Neural progenitor cell (in vitro differentiated cells): Measurements from ENCODE around the gene CCDC63. TPM values are rescaled to one million over a fixed set of nuclear protein-coding genes. Genes with fewer than 3 reads are reported as not detected.

Experiments used
- DNase-seq: peaks from one replicate; pipeline ENCODE4 v3.0.0-alpha.2; 2016; ENCODE audit warnings: low spot score
- H2AFZ ChIP-seq: fragments of 200-600 bp; sonication (generic); replicated peaks from 2 replicates; pipeline ENCODE4 v1.6.1; 2016; ENCODE audit warnings: antibody characterized with exemption
- H3F3A ChIP-seq: fragments of 200-600 bp; sonication (generic); 2 replicates; pipeline ENCODE4 v1.6.1; 2016; ENCODE audit warnings: antibody characterized with exemption, low read depth
- H3K27ac ChIP-seq: fragments of 200-600 bp; sonication (generic); 2 replicates; pipeline ENCODE4 v1.5.1; 2016; ENCODE audit warnings: mild to moderate bottlenecking
- H3K27me3 ChIP-seq: fragments of 200-600 bp; sonication (generic); 2 replicates; pipeline ENCODE4 v1.6.1; 2016; ENCODE audit warnings: mild to moderate bottlenecking, moderate library complexity
- H3K36me3 ChIP-seq: fragments of 200-600 bp; sonication (generic); 2 replicates; pipeline ENCODE4 v1.5.1; 2016
- H3K4me1 ChIP-seq: fragments of 200-600 bp; sonication (generic); 2 replicates; pipeline ENCODE4 v1.6.1; 2016; ENCODE audit warnings: mixed run types
- H3K4me2 ChIP-seq: fragments of 200-600 bp; sonication (generic); 2 replicates; pipeline ENCODE4 v1.6.1; 2016
- H3K4me3 ChIP-seq: fragments of 200-600 bp; sonication (generic); 2 replicates; pipeline ENCODE4 v1.5.1; 2016
- H3K79me2 ChIP-seq: fragments of 200-600 bp; sonication (generic); 2 replicates; pipeline ENCODE4 v1.6.1; 2016; ENCODE audit warnings: low read depth
- H3K9ac ChIP-seq: fragments of 200-600 bp; sonication (generic); 2 replicates; pipeline ENCODE4 v1.6.1; 2016
- H3K9me3 ChIP-seq: fragments of 200-600 bp; sonication (generic); 2 replicates; pipeline ENCODE4 v1.5.1; 2016; ENCODE audit warnings: low read depth
- H4K20me1 ChIP-seq: fragments of 200-600 bp; sonication (generic); 2 replicates; pipeline ENCODE4 v1.6.1; 2016; ENCODE audit warnings: low read depth
- H3K27ac Mint-ChIP-seq: 3 replicates; pipeline ENCODE4 v1.8.0; 2021; ENCODE audit warnings: mixed read lengths
- H3K27me3 Mint-ChIP-seq: 2 replicates; pipeline ENCODE4 v1.8.0; 2022; ENCODE audit warnings: low read depth, mild to moderate bottlenecking, inconsistent platforms, moderate library complexity, mixed read lengths; ENCODE audit not compliant: insufficient read depth
- H3K36me3 Mint-ChIP-seq: 3 replicates; pipeline ENCODE4 v1.8.0; 2021; ENCODE audit warnings: mixed read lengths
- H3K4me1 Mint-ChIP-seq: 3 replicates; pipeline ENCODE4 v1.8.0; 2021; ENCODE audit warnings: mixed read lengths
- H3K4me3 Mint-ChIP-seq: 3 replicates; pipeline ENCODE4 v1.8.0; 2021; ENCODE audit warnings: mild to moderate bottlenecking, moderate library complexity, mixed read lengths
- H3K9me3 Mint-ChIP-seq: 3 replicates; pipeline ENCODE4 v1.8.0; 2020; ENCODE audit warnings: mixed read lengths
- EZH2 ChIP-seq: fragments of 200-600 bp; sonication (generic); IDR thresholded peaks from 2 replicates; pipeline ENCODE4 v1.6.1; 2017; ENCODE audit warnings: antibody characterized with exemption, mild to moderate bottlenecking, moderate library complexity
- EZH2phosphoT487 ChIP-seq: fragments of 200-600 bp; sonication (generic); IDR thresholded peaks from 2 replicates; pipeline ENCODE4 v1.6.1; 2017; ENCODE audit warnings: antibody characterized with exemption
- total RNA-seq: library from RNA; depleted of rRNA; stranded (reverse); fragments of >200 nt; gene quantifications from 2 replicates; pipeline ENCODE4 v1.2.3, GENCODE V29; 2015; ENCODE audit warnings: low replicate concordance
- TF ChIP-seq, protein P1 (sequence below): fragments of 200-600 bp; sonication (generic); IDR thresholded peaks from 2 replicates; pipeline ENCODE4 v1.5.1; 2017; ENCODE audit warnings: antibody characterized with exemption, mild to moderate bottlenecking

Gene CCDC63
- total RNA-seq, 1 donor from 2014 or later, result 0.24 TPM

- Histone ChIP-seq H3K79me2 (no peaks in the 10 kb centered on the region), H3K4me1 (peaks cover 22% of the 10 kb centered on the region), H3K9me3 (no peaks in the 10 kb centered on the region), H3K9ac (no peak overlapping the region), H3K4me2 (no peak overlapping the region), H3K27ac (no peak overlapping the region), H3K4me3 (no peak overlapping the region), H3K27me3 (no peaks in the 10 kb centered on the region), H3K36me3 (no peaks in the 10 kb centered on the region), H2AFZ (no peak overlapping the region), H4K20me1 (no peaks in the 10 kb centered on the region), H3F3A (peaks cover 28% of the 10 kb centered on the region)
- TF ChIP-seq EZH2 (no peak), EZH2phosphoT487 (no peak)
- TF ChIP-seq, protein P1, sequence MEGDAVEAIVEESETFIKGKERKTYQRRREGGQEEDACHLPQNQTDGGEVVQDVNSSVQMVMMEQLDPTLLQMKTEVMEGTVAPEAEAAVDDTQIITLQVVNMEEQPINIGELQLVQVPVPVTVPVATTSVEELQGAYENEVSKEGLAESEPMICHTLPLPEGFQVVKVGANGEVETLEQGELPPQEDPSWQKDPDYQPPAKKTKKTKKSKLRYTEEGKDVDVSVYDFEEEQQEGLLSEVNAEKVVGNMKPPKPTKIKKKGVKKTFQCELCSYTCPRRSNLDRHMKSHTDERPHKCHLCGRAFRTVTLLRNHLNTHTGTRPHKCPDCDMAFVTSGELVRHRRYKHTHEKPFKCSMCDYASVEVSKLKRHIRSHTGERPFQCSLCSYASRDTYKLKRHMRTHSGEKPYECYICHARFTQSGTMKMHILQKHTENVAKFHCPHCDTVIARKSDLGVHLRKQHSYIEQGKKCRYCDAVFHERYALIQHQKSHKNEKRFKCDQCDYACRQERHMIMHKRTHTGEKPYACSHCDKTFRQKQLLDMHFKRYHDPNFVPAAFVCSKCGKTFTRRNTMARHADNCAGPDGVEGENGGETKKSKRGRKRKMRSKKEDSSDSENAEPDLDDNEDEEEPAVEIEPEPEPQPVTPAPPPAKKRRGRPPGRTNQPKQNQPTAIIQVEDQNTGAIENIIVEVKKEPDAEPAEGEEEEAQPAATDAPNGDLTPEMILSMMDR, result no peak
- Mint-ChIP-seq H3K9me3 (peaks cover 14% of the 10 kb centered on the region), H3K4me1 (peaks cover 26% of the 10 kb centered on the region), H3K27me3 (peaks cover 2% of the 10 kb centered on the region), H3K4me3 (no peak overlapping the region), H3K27ac (peak overlapping the region; percentile 79), H3K36me3 (peaks cover 1% of the 10 kb centered on the region)
- DNase-seq, result no peak
Observed at GRCh38 chr12:110865521-110865920, 18.7 kb downstream of the CCDC63 start.

DNA sequence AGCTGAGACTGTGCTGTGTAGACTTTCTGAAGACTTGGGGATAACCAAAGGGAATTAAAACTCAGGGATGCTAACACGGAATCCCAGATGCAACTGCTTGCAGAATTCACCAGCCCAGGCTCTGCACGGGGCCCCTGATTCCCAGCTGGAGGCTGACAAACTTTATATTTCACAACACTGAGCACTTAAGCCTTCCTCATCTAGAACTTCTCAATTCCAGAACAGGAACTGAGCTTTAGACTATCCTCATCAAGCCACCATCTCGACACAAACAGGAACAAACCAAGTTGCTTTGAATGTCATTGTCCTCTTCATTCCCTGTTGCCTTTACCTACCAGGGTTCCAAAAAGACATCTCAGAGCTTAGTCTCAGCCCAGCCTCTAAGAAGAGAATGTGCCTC lies 22.2 kb downstream of the CCDC63 start:
- DNase-seq, result no peak
- Mint-ChIP-seq H3K27me3 (peaks cover 2% of the 10 kb centered on the region), H3K9me3 (peaks cover 19% of the 10 kb centered on the region), H3K4me3 (no peak overlapping the region), H3K27ac (no peak overlapping the region), H3K4me1 (no peaks in the 10 kb centered on the region), H3K36me3 (peaks cover 1% of the 10 kb centered on the region)
- Histone ChIP-seq H3K79me2 (no peaks in the 10 kb centered on the region), H3K27me3 (no peaks in the 10 kb centered on the region), H3K27ac (no peak overlapping the region), H3K9ac (no peak overlapping the region), H4K20me1 (no peaks in the 10 kb centered on the region), H3F3A (no peaks in the 10 kb centered on the region), H2AFZ (no peak overlapping the region), H3K4me1 (no peaks in the 10 kb centered on the region), H3K9me3 (no peaks in the 10 kb centered on the region), H3K4me2 (no peak overlapping the region), H3K36me3 (no peaks in the 10 kb centered on the region), H3K4me3 (no peak overlapping the region)
- no peak for TF ChIP-seq EZH2phosphoT487
- TF ChIP-seq, protein P1, result no peak

DNA sequence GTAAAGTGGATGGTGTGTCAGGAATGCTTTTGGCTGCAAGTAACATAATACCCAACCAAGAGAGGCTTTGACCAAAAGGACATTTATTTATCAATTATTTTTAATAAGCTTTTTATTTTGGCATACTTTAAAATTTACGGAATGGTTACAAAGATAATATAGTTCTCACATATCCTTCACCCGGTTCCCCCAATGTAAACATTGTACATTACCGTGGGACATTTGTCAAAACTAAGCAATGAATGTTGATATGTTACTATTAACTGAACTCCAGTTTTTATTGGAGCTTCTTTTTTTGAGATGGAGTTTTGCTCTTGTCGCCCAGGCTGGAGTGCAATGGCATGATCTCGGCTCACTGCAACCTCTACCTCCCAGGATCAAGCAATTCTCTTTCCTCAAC lies 23.0 kb downstream of the CCDC63 start:
- Histone ChIP-seq H3K9ac (no peak overlapping the region), H3K36me3 (no peaks in the 10 kb centered on the region), H3K4me2 (no peak overlapping the region), H3K79me2 (no peaks in the 10 kb centered on the region), H4K20me1 (no peaks in the 10 kb centered on the region), H3K9me3 (no peaks in the 10 kb centered on the region), H3K4me1 (peaks cover 2% of the 10 kb centered on the region), H3K4me3 (no peak overlapping the region), H2AFZ (no peak overlapping the region), H3K27me3 (no peaks in the 10 kb centered on the region), H3F3A (peaks cover 1% of the 10 kb centered on the region), H3K27ac (no peak overlapping the region)
- H3K9me3 Mint-ChIP-seq, result peaks cover 19% of the 10 kb centered on the region
- H3K27ac Mint-ChIP-seq, result no peak overlapping the region
- no peak overlapping the region for H3K4me3 Mint-ChIP-seq
- H3K4me1 Mint-ChIP-seq, result no peaks in the 10 kb centered on the region
- H3K27me3 Mint-ChIP-seq, result peaks cover 2% of the 10 kb centered on the region
- no peak for TF ChIP-seq EZH2phosphoT487
- TF ChIP-seq EZH2, result no peak
- TF ChIP-seq, protein P1, result no peak
- peaks cover 1% of the 10 kb centered on the region for H3K36me3 Mint-ChIP-seq
- DNase-seq, result no peak
